Stimulated activated CD4-positive, alpha-beta T cell treated with anti-CD3 and anti-CD28 coated beads, Interleukin-4, amount 100 ng/mL, for 24 hours (primary cell): ENCODE results near the gene SHLD1.
"Not testable (repeated sequence)": the region's sequence is repeated elsewhere in the genome, so short reads cannot be mapped to it uniquely, and the experiment has no call there.

ENCODE experiments used
- DNase-seq: peaks from one replicate; pipeline ENCODE4 v3.0.0-alpha.2; 2020

The SHLD1 gene

DNA sequence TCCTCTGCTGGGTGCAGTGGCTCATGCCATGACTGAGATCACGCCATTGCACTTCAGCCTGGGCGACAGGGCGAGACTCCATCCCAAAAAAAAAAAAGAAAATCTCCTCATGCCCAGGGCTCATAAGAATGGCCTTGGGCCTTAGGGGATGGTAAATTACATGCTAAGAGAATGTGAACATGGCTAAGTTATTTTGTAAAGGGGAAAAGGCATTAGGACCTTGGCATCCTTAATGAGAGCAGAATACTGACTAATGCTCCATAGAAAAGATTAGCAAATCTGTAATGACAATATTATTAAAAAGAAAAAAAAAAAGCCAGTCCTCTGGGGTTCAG, 12.6 kb upstream of the SHLD1 start:
- no peak for DNase-seq

DNA sequence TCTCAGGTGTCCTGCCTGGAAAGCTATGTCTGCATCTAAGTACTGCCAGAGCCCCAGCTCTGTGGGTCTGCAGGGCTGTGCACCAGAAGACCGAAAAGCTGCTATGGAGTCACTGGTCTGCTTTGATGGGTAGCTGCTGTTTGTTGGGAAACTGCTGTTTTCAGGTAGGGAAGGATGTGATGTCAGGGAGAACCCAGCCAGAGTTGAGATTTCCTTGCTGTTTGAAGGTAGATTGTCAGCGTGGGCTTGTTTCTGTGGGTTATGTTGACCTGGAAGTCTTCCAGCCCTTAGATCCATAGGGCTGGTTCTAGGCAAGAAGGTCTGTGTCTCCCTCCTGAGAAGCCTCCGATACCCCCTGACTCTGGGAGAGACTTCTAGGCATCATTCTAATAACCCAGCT, 12.2 kb upstream of the SHLD1 start:
- DNase-seq = no peak

DNA sequence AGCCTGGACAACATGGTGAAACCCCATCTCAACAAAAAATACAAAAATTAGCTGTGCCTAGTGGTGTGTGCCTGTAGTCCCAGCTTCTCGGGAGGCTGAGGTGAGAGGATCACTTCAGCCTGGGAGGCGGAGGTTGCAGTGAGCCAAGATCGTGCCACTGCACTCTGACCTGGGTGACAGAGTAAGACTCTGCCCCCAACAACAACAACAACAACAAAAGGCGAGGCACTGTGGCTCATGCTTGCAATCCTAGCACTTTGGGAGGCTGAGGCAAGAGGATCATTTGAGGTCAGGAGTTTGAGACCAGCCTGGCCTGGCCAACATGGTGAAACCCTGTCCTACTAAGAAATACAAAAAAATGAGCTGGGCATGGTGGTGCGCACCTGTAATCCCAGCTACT, 9.6 kb upstream of the SHLD1 start:
- not testable (repeated sequence) for DNase-seq

DNA sequence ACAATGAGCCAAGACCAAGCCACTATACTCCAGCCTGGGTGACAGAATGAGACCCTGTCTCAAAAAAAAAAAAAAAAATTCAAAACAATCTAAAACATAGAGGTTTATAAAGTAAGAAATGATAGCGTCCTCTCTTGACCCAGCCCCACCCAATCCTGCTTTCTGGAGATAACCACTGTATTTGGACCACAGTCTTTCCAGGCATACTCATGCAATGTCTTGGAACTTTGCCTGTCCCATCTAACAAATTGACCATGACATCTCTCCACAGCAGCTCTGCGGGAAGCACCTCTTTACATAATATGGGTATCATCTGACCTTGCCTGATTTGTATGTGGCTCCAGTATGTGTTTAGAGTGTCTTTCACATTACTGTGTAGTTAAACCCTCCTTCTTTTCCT, 9.1 kb upstream of the SHLD1 start:
- DNase-seq = no peak

DNA sequence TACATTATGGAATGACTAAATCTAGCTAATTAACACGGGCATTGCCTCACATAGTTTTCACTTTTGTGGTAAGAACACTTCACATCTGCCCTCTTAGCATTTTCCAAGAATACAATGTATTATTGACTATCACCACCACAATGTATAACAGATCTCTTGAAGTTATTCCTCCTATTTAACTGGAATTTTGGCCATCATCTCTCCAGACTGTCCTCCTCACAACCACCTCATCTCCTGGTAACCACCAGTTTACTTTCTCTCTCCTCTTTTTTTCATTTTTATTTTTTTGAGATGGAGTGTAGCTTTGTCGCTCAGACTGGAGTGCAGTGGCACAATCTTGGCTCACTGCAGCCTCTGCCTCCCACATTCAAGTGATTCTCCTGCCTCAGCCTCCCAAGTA, 8.2 kb upstream of the SHLD1 start:
- DNase-seq = no peak

DNA sequence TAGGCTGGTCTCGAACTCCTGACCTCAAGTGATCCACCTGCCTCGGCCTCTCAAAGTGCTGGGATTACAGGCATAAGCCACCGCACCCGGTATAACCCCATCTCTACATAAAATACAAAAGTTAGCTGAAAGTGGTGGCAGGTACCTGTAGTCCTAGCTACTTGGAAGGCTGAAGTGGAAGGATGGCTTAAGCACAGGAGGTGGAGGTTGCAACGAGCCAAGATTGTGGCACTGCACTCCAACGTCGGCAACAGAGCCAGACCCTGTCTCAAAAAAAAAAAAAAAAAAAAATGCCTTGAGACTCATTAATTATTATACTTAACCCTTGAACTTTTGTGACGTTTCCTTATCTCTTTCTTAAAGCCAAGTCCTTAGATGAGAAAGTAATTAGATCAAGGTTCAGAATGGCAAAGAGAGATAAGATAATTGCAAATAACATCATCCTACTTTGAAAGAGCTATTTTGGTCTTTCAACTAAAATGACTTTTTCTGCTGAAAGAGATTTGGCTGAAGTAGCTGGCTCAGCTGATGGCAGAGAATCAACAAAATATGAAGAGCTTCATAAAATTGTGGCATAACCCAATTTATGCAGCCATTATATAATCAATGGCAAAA, 4.7 kb upstream of the SHLD1 start:
- no peak for DNase-seq

DNA sequence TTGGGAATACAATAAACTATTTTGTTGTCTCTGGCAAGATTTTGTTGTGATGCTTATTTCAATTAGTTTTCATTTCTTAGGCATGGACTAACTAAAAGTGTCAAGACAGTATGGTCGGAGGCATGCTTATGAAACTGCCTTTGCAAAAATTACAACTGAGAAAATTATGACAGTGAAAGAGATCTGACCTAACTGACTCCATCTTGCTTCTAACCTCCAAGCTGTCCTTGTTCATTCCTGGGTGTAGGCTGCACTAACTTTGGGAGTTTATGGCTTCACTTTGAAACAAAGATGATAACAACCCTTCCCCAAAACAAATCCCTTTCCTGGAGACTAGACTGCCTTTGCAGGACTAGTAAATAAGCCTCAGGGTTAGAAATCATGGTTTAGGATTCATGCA, 4.1 kb upstream of the SHLD1 start:
- DNase-seq = no peak

DNA sequence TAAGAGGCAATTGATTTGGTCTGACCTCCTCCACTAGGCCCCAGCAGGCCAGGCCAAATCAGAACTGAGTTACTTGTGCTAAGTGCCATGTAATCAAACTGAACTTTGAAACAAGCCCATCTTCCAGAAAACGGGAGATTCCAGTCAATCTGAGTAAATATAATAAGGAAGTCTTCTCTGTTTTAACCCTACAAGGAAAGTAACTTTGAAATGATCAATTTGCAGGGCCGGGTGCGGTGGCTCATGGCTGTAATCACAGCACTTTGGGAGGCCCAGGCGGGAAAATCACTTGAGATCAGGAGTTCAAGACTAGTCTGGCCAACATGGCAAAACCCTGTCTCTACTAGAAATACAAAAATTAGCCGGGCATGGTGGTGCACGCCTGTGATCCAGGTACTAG, 2.0 kb upstream of the SHLD1 start:
- DNase-seq = no peak

DNA sequence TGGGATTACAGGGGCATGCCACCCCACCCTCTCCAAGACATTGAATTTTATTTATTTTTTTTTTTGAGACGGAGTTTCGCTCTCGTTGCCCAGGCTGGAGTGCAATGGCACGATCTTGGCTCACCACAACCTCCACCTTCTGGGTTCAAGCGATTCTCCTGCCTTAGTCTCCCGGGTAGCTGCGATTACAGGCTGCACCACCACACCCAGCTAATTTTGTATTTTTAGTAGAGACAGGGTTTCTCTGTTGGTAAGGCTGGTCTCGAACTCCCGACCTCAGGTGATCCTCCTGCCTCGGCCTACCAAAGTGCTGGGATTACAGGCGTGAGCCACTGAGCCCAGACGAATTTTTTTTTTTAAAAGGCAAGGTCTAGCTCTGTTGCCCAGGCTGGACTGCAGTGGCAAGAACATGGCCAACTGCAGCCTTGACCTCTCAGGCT, 669 bp upstream of the SHLD1 start:
- not testable (repeated sequence) for DNase-seq

DNA sequence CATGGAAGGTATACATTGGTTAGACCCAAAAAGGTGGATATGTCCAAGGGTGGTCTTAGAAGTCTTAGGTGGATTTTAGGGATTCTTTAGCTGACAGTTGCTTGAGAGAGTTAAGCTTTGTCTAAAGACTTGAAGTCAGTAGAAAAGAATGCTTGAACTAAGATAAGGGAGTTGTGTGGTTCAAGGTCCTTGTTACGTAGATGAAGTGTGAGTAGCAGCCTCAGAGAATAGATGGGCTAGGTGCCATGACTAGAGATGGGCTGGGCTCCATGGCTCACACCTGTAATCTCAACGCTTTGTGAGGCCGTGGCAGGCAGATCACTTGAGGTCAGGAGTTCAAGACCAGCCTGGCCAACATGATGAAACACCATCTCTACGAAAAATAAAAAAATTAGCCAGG, 1.7 kb downstream of the SHLD1 start:
- DNase-seq = no peak

DNA sequence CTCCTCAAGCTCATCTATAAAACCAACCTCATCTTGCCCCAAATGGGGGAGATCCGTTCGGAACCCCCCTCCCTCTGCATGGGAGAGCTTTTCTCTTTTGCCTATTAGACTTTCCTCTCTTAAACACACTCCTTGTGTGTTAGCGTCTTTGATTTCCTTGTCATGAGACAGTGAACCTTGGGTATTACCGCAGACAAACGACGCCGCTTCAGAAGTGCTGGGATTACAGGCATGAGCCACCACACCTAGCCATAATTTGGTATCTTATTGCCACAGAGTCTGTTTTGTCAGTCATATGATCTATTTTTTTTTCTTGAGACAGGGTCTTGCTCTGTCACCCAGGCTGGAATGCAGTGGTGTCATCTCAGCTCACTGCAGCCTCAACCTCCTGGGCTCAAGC, 3.6 kb downstream of the SHLD1 start:
- no peak for DNase-seq

DNA sequence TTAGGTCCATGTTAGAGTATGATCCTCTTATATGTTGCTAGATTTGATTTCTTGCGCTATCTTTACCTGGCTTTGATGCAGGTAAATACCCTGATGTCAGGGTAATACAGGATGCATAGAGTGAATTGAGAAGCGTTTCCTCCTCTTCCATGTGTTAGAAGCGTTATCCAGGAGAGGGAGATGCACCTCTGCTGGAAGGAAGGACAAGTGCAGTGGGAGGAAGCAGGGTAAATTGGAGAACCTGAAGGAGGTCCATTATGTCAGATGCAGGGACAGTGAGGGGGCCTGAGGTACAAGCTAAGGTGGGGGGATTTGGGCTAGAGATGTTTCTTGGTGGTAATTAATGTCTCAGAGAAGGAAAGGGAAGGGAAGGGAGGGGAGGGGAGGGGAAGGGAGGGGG, 7.7 kb downstream of the SHLD1 start:
- DNase-seq = no peak

DNA sequence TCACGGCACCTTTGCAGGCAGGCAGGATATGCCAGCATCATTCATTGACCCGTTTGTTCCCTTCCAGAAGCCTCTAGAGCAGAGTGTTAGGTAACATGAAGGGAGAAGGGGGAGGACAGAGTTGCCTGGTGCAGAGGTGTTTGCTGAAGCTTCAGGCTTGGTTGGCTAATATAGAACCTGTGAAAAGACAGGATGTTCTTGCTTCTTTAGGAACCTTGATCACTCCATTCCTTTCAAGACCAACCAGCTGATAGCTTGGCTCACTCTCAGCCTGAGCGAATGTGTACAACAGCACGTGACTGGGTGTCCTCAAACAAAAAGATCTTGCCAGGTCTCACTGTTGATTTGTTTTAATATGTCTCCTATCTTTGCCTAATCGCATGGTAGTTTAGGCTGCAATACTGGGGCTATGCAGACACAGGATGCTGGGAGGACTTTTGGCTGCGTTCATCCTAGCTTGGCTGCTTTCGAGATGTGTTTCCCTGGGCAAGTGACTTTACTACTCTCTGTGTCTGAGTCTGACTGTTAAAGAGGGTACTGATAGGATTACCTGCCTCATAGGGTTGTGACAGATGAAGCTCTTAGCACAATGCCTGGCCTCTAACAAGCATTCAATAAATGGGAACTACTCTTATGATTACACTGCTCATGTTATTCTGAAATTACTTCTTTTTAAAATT, 16.0 kb downstream of the SHLD1 start:
- DNase-seq = no peak

DNA sequence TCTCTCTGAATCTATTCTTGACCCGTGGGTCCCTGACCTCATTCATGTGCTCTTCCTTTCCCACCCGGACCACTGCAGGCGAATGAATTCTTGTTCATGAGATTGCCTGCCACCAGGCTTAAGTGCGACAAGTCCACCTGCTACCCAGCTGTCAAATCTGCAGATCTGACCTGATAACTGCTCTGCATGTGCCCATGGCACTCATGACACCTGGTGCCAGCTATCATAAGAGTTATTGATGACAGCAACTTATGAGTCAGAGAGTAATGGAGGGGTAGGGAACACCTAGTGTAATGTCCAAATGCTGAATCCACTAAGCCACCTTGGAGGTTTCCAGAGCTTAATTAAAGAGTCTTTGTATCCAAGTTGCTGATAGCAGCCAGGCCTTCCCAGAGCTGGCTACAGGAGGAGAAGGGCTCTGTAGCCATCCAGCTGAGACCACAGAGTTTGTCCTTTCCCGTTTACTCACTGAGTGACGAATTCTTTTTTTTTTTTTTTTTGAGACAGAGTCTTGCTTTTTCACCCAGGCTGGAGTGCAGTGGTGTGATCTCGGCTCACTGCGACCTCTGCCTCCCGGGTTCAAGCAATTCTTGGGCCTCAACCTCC, 17.4 kb downstream of the SHLD1 start:
- no peak for DNase-seq

DNA sequence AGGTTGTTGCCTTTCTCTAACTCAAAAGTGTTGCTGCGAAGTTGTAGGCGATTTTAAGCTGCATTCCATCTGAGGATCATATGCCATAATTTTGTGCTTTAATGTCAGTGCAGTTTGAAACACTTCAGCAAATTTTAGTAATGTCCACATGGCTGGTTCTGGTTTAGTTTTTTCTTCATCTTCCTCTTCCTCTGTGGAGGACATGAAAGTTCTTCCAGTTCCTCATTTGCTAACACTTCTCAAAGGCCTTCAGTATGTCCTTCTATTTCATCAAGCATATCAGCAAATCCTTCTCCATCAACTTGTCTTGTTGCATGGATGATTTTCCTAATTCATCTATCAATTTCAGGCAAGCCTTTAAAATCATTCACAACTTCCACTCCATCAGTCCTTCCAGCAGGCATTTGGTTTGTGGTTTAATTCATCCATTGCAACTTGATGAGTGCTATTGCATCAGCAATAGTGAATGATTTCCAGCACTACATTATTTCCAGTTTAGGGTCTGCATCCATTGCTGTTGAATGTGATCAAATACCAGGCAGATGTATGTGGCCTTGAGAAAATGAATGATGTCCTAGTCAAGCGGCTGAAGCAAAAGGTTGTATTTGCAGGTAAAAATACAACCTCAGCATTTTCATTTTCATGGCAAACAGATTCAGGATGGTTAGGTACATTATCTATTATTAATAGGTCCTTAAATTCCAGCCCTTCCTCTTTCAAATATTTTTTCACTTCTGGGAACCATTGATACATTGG, 20.2 kb downstream of the SHLD1 start:
- no peak for DNase-seq

DNA sequence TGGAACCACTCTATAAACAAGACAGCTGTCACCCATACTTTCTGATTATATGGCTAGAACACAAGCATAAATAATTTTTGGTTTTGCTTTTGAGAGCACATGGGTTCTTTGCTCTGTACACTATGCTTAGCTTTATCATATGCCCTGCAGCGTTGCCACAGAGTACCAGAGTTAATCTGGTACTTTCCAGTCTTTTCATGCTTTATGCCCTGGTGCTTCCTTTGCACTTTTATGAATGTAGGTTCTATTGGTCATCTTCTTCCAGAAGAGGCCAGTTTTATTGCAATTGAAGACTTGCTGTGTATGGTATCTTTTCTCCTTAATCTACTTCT, 20.8 kb downstream of the SHLD1 start:
- no peak for DNase-seq

DNA sequence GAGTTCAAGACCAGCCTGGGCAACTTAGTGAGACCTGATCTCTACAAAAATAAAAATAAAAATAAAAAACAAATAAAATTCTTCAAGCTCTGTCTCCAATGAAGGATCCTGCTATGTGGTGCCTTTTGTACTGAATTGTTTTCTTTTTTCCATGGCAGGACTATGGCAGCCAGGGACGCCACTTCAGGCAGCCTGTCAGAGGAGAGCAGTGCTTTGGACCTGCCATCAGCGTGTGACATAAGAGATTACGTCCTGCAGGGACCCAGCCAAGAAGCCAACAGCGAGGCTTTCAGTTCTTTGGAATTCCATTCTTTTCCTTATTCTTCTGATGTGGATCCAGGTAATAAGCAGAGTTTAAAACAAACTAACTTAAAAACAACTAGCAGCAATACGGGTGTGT, 22.5 kb downstream of the SHLD1 start:
- DNase-seq = no peak

DNA sequence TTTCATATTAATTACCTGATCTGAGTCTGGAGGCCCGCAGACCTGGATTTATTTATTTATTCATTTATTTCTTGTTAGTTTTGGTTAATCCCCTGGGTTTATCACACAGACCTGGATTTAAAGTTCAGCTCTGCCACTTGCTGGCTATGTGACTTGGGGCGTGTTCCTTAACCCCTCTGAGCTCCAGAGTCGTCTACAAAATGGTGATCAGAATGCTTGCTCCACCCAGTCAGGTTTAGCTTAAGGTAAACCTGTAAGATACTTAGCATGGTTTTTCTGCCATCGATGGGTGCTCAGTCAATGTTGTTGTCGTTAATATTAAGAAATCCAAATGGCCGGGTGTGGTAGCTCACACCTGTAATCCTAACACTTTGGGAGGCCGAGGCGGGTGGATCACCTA, 23.4 kb downstream of the SHLD1 start:
- DNase-seq = no peak

DNA sequence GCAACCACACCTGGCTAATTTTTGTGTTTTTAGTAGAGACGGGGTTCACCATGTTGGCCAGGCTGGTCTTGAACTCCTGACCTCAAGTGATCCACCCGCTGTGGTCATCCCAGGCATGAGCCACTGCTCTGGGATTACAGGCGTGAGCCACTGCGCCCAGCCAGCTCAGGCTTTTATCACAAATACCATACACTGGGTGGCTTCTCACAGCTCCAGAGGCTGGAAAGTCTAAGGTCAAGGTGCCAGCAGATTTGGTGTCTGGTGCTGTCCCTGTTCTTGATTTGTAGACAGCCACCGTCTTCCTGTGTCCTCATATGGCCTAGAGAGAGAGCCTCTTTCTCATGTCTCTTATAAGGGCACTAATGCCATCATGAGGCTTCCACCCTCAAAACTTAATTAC, 25.9 kb downstream of the SHLD1 start:
- DNase-seq = no peak

DNA sequence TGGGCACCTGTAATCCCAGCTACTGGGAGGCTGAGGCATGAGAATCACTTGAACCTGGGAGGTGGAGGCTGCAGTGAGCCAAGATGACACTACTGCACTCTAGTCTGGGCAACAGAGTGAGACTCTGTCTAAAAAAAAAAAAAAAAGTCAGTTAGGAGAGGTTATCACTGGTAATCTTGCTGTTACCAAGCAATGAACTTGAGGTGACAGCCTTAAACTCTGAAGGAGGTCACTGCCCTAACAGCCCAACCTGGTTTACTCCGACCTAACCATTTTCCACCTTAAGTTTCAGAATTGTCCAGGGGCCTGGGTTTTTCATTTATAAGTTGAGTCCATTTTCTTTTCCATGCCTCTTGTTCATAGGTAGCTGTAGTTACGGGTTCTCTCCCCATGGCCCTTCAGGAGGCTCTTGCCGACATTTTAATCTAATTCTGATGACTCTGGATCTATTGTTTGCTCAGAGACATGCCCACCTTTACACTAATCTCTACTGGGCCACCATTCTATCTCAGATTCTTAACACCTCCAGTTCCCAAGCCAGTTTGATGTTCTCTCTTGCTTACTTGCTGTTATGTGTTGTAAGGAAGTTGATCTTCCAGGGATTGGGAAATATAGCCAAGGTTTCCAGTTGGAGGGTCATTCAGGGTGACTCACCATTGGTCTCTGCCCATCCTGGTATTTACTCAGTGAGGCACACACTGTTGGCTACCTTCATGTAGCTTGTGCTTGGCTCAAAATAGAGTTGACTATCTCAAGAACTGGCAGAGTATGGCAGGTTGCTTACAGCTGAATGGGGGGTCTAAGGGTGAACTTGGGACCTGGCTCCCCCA, 29.1 kb downstream of the SHLD1 start:
- DNase-seq = no peak

DNA sequence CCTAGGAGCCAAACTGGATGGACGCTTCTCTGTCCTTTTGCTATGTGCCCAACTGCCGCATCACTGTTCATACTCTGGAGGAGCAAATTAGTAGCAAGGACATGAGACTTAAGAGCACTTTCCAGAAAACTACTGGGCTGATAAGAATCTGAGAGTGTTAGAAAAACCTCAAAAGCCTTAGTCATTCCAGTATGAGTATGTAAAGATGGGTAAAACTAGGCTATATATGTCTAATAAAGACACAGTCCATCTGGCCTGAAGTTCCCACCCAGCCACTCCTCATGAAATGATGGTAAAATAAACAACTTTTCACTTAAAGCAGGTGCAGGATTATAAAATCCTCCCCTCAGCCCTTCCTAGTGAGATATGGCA, 30.6 kb downstream of the SHLD1 start:
- DNase-seq = no peak

DNA sequence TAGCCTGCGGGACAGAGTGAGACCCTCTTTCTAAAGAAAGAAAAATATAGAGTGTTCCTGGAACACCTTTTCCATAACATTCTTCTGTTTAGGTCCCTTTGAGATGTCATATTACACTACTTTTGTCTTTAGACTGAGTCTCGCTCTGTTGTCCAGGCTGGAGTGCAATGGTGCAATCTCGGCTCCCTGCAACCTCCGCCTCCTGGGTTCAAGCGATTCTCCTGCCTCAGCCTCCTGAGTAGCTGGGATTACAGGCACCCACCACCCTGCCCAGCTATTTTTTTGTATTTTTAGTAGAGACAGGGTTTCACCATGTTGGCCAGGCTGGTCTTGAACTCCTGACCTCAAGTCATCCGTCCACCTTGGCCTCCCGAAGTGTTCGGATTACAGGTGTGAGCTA, 31.2 kb downstream of the SHLD1 start:
- DNase-seq = not testable (repeated sequence)
